ENCODE measurements around the gene MAML3.

MAML3 gene

GRCh38 chr4:140097572-140097971 is 56.4 kb downstream of the MAML3 start:
- DNase-seq = no peak

- DNase-seq = no peak
These were observed 57.1 kb downstream of the MAML3 start for GRCh38 chr4:140096921-140097320.

- no peak for DNase-seq
These were observed 57.5 kb downstream of the MAML3 start for GRCh38 chr4:140096483-140096861.

- no peak for DNase-seq
These were observed 58.1 kb downstream of the MAML3 start for GRCh38 chr4:140095694-140096482.

GRCh38 chr4:140094438-140095420 is 59.3 kb downstream of the MAML3 start:
- DNase-seq = no peak

DNA sequence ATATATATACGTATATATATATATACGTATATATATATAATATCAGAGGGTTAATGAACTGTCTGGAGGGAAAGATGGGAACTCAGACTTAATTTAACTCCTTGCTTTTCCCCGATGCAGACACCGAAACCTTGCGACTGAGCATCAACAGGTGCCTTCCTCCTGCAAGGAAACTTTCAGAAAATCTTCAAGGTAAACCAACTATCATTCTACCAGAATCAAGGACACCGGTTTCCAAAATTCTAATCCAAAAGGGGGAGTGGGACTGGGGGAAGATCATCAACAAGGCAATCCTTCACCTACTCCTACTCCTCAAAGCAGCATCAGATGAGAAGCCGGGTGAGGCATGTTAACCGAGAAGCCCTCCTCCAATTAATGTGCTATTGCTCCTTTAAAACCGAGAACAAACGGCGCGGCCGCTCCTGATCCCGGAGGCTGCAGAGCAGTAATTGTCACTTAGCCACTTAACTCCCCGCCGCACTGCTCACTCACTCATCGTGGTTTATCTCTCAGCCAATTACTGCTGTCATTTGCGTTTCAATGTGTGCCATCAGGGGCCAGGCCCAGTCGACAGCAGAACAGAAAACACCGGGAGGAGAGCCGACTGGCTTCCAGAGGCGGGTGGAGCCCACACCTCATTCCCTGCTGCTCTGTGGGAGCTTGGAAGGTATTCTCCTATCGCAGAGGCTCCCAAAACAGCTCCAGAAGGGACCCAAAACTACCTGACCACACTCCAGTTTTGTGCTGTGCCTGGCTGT is 61.7 kb downstream of the MAML3 start:
- DNase-seq = peak; percentile 61 to 87

- DNase-seq = no peak
These were observed 62.7 kb downstream of the MAML3 start for GRCh38 chr4:140091305-140091704.

GRCh38 chr4:140090215-140090731 is 63.7 kb downstream of the MAML3 start:
- DNase-seq = no peak

- no peak for DNase-seq
These were observed 64.8 kb downstream of the MAML3 start for GRCh38 chr4:140089216-140089615.

GRCh38 chr4:140088323-140088967 is 65.5 kb downstream of the MAML3 start:
- DNase-seq = no peak

GRCh38 chr4:140085881-140086280 is 68.1 kb downstream of the MAML3 start:
- DNase-seq = no peak

- no peak for DNase-seq
These were observed 68.8 kb downstream of the MAML3 start for GRCh38 chr4:140085062-140085622.

GRCh38 chr4:140084385-140084784 is 69.6 kb downstream of the MAML3 start:
- DNase-seq = no peak

DNA sequence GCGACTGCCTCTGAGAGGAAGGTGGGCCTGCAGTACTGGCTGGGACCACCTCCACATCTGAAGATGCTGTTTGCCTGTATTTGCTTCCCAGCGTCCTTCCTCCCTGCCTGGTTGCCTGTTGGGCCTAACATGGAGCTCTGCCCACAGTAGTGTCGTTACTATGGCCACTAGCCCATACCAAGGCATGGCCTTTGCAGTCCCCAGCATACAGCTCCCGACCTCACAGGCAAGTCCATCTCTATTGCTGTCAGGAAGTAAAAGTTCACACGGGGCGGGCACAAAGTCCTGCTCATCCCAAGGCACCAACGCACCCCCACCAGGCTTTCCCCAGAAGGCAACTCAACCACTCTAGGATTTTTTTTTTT is 71.6 kb downstream of the MAML3 start:
- DNase-seq = no peak

DNA sequence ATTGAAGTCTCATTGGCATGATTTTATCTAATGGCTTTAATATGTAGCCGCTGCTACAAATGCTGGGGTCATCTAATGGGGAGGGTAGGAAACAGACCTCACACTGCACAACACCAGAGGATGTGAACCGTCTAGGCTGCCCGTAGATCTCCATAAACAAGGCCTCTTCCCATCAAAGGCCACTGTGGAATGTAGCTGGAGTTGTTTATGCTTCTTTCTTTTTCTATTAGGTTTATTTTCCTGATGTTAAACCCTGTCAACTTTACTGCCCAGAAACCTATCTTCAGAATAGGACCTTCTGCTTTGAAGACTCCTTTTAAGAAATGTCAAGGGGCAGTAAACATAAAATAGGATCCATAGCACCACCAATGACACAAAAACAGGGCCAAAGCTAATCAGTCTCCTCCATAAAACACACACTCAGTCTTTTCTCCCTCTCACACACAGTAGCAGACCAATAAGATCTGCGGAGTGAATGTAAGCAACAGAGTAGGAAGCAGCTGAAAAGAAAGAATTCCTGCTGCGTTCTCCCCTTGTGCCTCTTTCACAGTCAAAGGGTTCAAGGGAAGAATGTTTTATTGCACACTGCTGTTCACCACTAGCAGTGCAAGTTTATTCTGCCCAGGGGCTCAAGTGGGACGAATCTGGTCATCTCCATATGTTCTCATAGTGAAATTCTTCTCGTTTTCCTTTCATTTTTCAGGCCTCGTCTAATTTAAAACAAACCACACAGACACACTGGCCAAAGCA is 72.2 kb downstream of the MAML3 start:
- no peak for DNase-seq

DNA sequence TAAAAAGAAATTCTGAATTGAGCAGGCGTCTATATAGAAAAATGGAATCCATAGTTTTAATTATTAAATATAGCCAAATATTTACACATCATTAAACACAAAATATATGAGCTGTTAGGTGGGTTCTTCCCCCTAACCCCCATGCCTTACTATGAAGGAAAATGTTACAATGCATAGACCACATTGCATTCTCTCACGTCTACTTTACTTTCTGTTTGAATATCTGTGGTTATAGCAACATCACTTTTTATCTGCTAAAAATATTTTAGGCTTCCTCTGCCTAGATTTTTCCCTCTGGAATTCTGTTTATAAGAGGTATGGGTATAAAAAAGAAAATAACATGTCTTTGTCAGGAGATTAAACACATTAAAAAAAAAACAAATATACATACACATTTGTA is 73.1 kb downstream of the MAML3 start:
- no peak for DNase-seq

GRCh38 chr4:140078366-140078765 is 75.6 kb downstream of the MAML3 start:
- peak; percentile 38 to 67 for DNase-seq

DNA sequence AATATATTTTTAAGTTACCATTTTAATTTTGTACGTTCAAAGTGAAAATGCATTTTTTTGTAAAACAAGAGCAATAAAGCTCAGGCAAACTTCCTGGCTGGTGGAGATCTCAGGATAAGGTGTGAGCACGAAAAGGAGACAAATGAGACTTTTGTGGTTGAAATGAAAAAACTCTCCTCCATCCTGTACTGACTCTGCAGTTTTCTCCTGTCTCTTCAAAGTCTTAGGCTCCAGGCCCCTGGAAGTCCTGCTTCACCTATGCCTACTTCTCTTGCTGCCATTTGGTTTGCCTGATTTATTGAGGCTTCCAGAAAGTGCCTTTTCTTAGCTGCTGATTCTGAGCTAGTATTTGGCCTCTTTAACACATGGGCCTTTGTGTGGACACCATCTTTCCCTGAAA is 77.7 kb downstream of the MAML3 start:
- DNase-seq = no peak

DNA sequence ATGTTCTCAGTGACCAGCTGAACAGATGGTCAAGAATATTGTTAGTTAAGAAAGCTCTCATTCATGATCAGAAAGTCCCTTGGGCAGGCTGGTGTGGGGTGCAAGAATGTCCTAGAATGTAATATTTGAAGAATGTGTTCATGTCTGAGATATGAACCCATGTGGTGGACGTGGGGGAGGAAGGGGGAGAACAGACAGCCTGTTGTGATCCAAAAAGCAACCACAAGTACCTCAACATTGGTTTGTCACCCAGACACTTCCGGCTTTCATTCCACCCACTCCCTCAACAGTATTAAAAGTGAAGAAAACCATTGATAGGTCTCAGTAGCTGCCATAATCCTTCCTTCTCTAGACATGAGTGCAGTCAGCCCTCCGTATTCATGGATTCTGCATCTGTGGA is 82.2 kb downstream of the MAML3 start:
- DNase-seq = peak; percentile 74 to 79

GRCh38 chr4:140070973-140071372 is 83.0 kb downstream of the MAML3 start:
- peak in 1 of 2 experiments; percentile 34 for DNase-seq

GRCh38 chr4:140070366-140070765 is 83.6 kb downstream of the MAML3 start:
- DNase-seq = no peak

All from NCI-H524 (cell line).